ENCODE measurements around the gene NPIPA7. TPM values are rescaled to one million over a fixed set of nuclear protein-coding genes. Genes with fewer than 3 reads are reported as not detected.
"Not testable (repeated sequence)": the region's sequence is repeated elsewhere in the genome, so short reads cannot be mapped to it uniquely, and the experiment has no call there.

NPIPA7 gene
- total RNA-seq, 2 experiments from 2014 or later = 2.0 to 14.4 TPM

DNA sequence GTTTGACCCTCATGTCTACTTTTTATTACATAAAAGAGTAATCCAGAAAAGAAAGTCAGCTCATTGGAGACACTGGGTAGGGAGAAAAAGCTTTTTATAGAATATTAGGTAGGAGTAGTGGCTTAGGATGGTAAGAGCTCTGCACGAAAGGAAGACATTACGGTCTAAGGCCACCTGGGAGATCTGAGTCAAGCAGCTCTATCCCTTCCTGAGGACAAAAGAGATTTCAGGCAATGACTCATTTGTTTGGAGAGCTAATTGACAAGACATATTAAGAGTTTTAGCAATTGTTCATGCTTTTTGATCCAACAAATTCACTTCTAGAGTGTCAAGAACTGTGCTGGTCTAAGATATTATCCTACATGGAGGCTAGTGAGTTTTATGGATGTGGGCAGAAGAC lies 62.5 kb downstream of the NPIPA7 start:
- POLR2A ChIA-PET; CTCF ChIA-PET (ENCODE audit: unreplicated experiment); H3K36me3 ChIP-seq (ENCODE audit: insufficient read depth, low read length); intact Hi-C loops (cut with micrococcal nuclease; ENCODE audit: unreplicated experiment); H3K4me2 ChIP-seq (ENCODE audit: low read length); H3K27ac ChIP-seq (ENCODE audit: low read depth, low read length, poor library complexity, severe bottlenecking); H3K79me2 ChIP-seq (ENCODE audit: insufficient read depth, low read depth, low read length); H3K9me2 ChIP-seq (ENCODE audit: insufficient read depth, low read length); BruUV-seq (replicated peaks); H3K4me3 ChIP-seq (ENCODE audit: low read depth, low read length, poor library complexity, severe bottlenecking); H3K9me3 ChIP-seq (ENCODE audit: low read length); H3K4me1 ChIP-seq (ENCODE audit: insufficient read depth, low read length, poor library complexity, severe bottlenecking); H2AFZ ChIP-seq (ENCODE audit: low read length); H4K20me1 ChIP-seq (ENCODE audit: insufficient read depth, low read length); DNase-seq (ENCODE audit: low spot score): not testable (repeated sequence)

Small RNAs within 50 kb of the gene (microRNA-seq; reads per million reads assigned to microRNA genes)
- not detected for gene MIR6511A3 (ENCODE audit: borderline replicate concordance)
- not detected for gene MIR6770-2 (ENCODE audit: borderline replicate concordance)

Small RNAs within 50 kb of the gene (small RNA-seq; reads per million reads assigned to genes)
- gene AC138969.3 (not detected), gene MIR6511A3 (not detected), gene MIR6770-2 (not detected)

Other genes with a start within 250 kb of the NPIPA7 start
- gene ABCC6, start 155.6 kb upstream of the NPIPA7 start, total RNA-seq (2014; rRNA removed; shearing (Covaris generic)) = not detected in 2 replicates
- not detected in 2 replicates for gene ABCC6, start 155.6 kb upstream of the NPIPA7 start, total RNA-seq (2022)
- gene NOMO3, start 146.6 kb upstream of the NPIPA7 start, total RNA-seq (2014; rRNA removed; shearing (Covaris generic)) = 32.0 and 36.6 TPM in 2 replicates
- 64.6 and 75.6 TPM in 2 replicates for gene NOMO3, start 146.6 kb upstream of the NPIPA7 start, total RNA-seq (2022)